ENCODE data around the gene RALGAPA2. TPM values are rescaled to one million over a fixed set of nuclear protein-coding genes. Genes with fewer than 3 reads are reported as not detected.

Gene RALGAPA2
- total and polyA plus RNA-seq, 10 donors, result 1.2 to 55.2 (median 29.4) TPM

DNA sequence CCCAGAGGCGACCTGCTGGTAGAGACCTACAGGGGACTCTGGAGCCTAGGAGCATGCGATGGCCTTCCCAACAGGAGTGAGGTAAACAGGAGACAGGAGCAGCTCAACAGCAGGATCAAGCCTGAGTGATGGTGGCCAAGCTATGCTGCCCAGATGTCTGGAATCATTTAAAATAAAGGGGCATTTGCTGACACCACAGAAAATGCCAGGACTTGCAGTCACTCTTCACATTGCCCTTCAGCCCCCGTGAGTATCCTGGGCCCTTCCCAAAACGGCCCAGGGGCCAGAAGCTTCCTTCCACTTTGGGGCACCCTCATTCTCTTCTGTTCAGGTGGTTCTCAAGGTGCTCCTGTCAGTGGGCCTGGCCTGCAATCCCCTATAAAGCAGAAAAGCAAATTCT, 321.3 kb downstream of the RALGAPA2 start:
- Histone ChIP-seq H3K9me3 (no peaks in the 10 kb centered on the region), H3K27ac (no peak overlapping the region), H3K36me3 (peaks cover 0 to 73% (median 16%) of the 10 kb centered on the region in 6 donors), H3K4me1 (peaks cover 0 to 23% (median 6%) of the 10 kb centered on the region in 6 donors), H3K27me3 (replicated peaks in 1 of 7) (no peaks in the 10 kb centered on the region), H3K4me3 (no peak overlapping the region)
- intact Hi-C loops (cut with DNase I; ENCODE audit: low total_unique reads), result no loop called here
- TF ChIP-seq CTCF (IDR thresholded peaks at IDR 0.05 in 8 of 11, conservative IDR thresholded peaks at IDR 0.05 in 3 of 11), result no peak
- no peak for TF ChIP-seq POLR2AphosphoS5 (IDR thresholded peaks at IDR 0.05)
- TF ChIP-seq POLR2A (IDR thresholded peaks at IDR 0.05), result no peak
- DNase-seq, result no peak
- 77 to 92% (median 84%) methylated on average over 4 of the region's 4 CpGs for WGBS, 5 donors

DNA sequence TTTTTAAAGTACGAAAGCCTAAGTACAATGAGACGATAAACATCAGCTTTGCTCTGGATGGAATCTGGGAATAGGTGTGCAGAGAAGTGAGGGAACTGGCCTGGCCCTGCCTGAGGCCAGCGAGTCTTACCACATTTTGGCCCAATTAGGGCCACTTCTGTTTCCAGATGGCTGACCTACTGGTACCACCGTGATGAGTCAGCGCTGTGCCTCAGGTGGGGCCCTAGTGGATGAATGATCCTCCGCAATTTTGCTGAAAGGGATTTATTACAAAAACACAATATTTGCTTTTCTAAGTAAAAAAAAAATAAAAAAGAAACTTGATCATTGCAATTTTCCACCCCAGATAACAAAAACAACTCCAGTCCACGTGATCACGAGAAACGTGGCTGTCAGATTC, 322.1 kb downstream of the RALGAPA2 start:
- Histone ChIP-seq H3K4me3 (no peak overlapping the region), H3K27me3 (replicated peaks in 1 of 7) (no peaks in the 10 kb centered on the region), H3K27ac (no peak overlapping the region), H3K9me3 (no peaks in the 10 kb centered on the region), H3K4me1 (peaks cover 0 to 23% (median 6%) of the 10 kb centered on the region in 6 donors), H3K36me3 (peaks cover 0 to 65% (median 13%) of the 10 kb centered on the region in 6 donors)
- WGBS, 5 donors, result 93 to 97% (median 95%) methylated on average over 9 of the region's 9 CpGs
- TF ChIP-seq POLR2AphosphoS5 (IDR thresholded peaks at IDR 0.05) (no peak), CTCF (IDR thresholded peaks at IDR 0.05 in 8 of 11, conservative IDR thresholded peaks at IDR 0.05 in 3 of 11) (no peak), POLR2A (IDR thresholded peaks at IDR 0.05) (no peak)
- DNase-seq, result no peak
- intact Hi-C loops (cut with DNase I; ENCODE audit: low total_unique reads), result no loop called here

DNA sequence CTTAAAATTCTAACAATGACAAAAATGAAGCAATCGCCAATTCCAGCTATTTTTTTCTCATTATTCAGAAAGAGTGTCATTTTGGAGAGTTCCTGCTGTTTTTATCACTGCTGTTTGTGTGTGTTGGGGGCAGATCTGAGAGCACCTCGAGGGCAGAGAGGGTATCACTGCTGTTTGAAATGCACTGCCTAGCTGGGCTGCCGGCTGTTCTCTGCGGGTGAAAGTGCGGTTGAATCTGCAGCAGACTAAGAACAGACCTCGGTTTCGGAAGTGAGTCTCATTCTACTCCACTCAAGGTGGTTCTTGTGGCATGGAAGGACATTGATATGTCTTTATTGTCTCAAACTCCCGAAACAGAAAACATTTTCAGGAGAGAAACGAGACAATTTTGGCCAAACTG, 326.3 kb downstream of the RALGAPA2 start:
- TF ChIP-seq POLR2A (IDR thresholded peaks at IDR 0.05), result no peak
- no peak for TF ChIP-seq POLR2AphosphoS5 (IDR thresholded peaks at IDR 0.05)
- TF ChIP-seq CTCF (IDR thresholded peaks at IDR 0.05 in 8 of 11, conservative IDR thresholded peaks at IDR 0.05 in 3 of 11), result no peak
- Histone ChIP-seq H3K4me3 (no peak overlapping the region), H3K36me3 (peaks cover 0 to 24% (median 2%) of the 10 kb centered on the region in 6 donors), H3K27ac (no peak overlapping the region), H3K9me3 (peaks cover 0 to under 1% (median 0%) of the 10 kb centered on the region in 8 donors), H3K27me3 (replicated peaks in 1 of 7) (peaks cover 0 to 38% (median 0%) of the 10 kb centered on the region in 7 donors), H3K4me1 (no peaks in the 10 kb centered on the region)
- DNase-seq, result no peak
- WGBS, 5 donors, result 71 to 82% (median 75%) methylated on average over 9 of the region's 9 CpGs
- intact Hi-C loops (cut with DNase I; ENCODE audit: low total_unique reads), result no loop called here

GRCh38 chr20:20375862-20376261, 336.6 kb downstream of the RALGAPA2 start:
- Histone ChIP-seq H3K36me3 (no peaks in the 10 kb centered on the region), H3K27ac (no peak overlapping the region), H3K27me3 (replicated peaks in 1 of 7) (peaks cover 0 to 59% (median 33%) of the 10 kb centered on the region in 7 donors), H3K4me3 (no peak overlapping the region), H3K9me3 (peaks cover 0 to 7% (median 0%) of the 10 kb centered on the region in 8 donors), H3K4me1 (no peaks in the 10 kb centered on the region)
- no peak for TF ChIP-seq POLR2A (IDR thresholded peaks at IDR 0.05)
- no peak for TF ChIP-seq CTCF (IDR thresholded peaks at IDR 0.05 in 8 of 11, conservative IDR thresholded peaks at IDR 0.05 in 3 of 11)
- TF ChIP-seq POLR2AphosphoS5 (IDR thresholded peaks at IDR 0.05), result no peak
- DNase-seq, result no peak
- intact Hi-C loops (cut with DNase I; ENCODE audit: low total_unique reads), result no loop called here
- WGBS, 5 donors, result 41 to 53% (median 48%) methylated on average over 8 of the region's 8 CpGs

All from spleen (tissue), 11 donors.